Body of pancreas (tissue), 4 donors: ENCODE results near the gene NEIL3. TPM values are rescaled to one million over a fixed set of nuclear protein-coding genes. Genes with fewer than 3 reads are reported as not detected.

Source experiments
- ATAC-seq: fragments of 150-250 bp; one replicate; pipeline ENCODE4 v1.9.1; 2016
- DNase-seq, 4 donors: peaks; one replicate each; pipeline ENCODE4 v3.0.0-alpha.2; 2019
- H3K27ac ChIP-seq, 4 donors: fragments of 200-600 bp; sonication (generic); 1 replicate in 3 of 4; 2 replicates in 1 of 4; pipeline versions ENCODE4 v1.5.1 to v1.6.1; 2016 to 2019; ENCODE audit warnings: mild to moderate bottlenecking in 1 of 4, mixed read lengths in 1 of 4, moderate library complexity in 1 of 4
- H3K27me3 ChIP-seq, 2 donors: fragments of 200-600 bp; sonication (generic); one replicate each; pipeline ENCODE4 v1.6.0; 2016; ENCODE audit warnings: mild to moderate bottlenecking in 1 of 2
- H3K36me3 ChIP-seq, 2 donors: fragments of 200-600 bp; sonication (generic); replicated peaks in 1 of 2; 2 replicates each; pipeline ENCODE4 v1.5.1; 2016; ENCODE audit warnings: low read depth in 2 of 2; ENCODE audit not compliant: insufficient read depth in 1 of 2
- H3K4me1 ChIP-seq: fragments of 200-600 bp; sonication (generic); one replicate; pipeline ENCODE4 v1.6.0; 2016
- H3K4me3 ChIP-seq, 2 donors: fragments of 200-600 bp; sonication (generic); 1 replicate in 1 of 2; 2 replicates in 1 of 2; pipeline ENCODE4 v1.5.1; 2016 to 2019
- H3K9me3 ChIP-seq, 3 donors: fragments of 200-600 bp; sonication (generic); 1 replicate in 2 of 3; 2 replicates in 1 of 3; pipeline ENCODE4 v1.5.1; 2016
- CTCF ChIP-seq, 7 experiments: fragments of 450-650 bp in 4 of 7; fragments of 200-600 bp in 3 of 7; sonication (generic) in 3 of 7; IDR thresholded peaks; one replicate each; pipeline ENCODE4 v1.5.1; 2016 to 2019; ENCODE audit warnings: antibody characterized with exemption in 7 of 7
- POLR2A ChIP-seq, 3 donors: fragments of 450-650 bp; IDR thresholded peaks; one replicate each; pipeline ENCODE4 v1.6.1; 2016; ENCODE audit warnings: antibody characterized with exemption in 3 of 3, mild to moderate bottlenecking in 2 of 3
- WGBS, 2 donors: methylation state at CpG; one replicate each; pipeline ENCODE4 v1.1.5; 2017; 5-methylcytosine and 5-hydroxymethylcytosine counted together
- intact Hi-C: fragments of 100-400 bp; cut with DNase I; formaldehyde crosslinking; loops from one replicate; pipeline ENCODE4 v1.15.1; 2023
- total RNA-seq, 2 donors: library from RNA; depleted of rRNA; stranded (reverse); fragments of >200 nt; gene quantifications; one replicate each; pipeline ENCODE4 v1.1.0, GENCODE V29; 2016

Gene NEIL3
- total RNA-seq, 2 donors from 2014 or later: not detected

- H3K9me3 ChIP-seq: no peaks in the 10 kb centered on the region
- intact Hi-C loops: no loop called here
- H3K4me1 ChIP-seq: peaks cover 18% of the 10 kb centered on the region
- H3K27me3 ChIP-seq: no peaks in the 10 kb centered on the region
- WGBS, 2 donors: 41 to 42% methylated on average over 1 of the region's 1 CpG
- no peak overlapping the region for H3K4me3 ChIP-seq
- H3K36me3 ChIP-seq: no peaks in the 10 kb centered on the region
- TF ChIP-seq CTCF (IDR thresholded peaks at IDR 0.05) (no peak), POLR2A (IDR thresholded peaks at IDR 0.05) (no peak)
- peak overlapping the region in 1 of 4 donors; percentile 20 for H3K27ac ChIP-seq
- no peak for DNase-seq
- ATAC-seq: no peak
Measured at GRCh38 chr4:177323416-177323815, 13.7 kb downstream of the NEIL3 start.

DNA sequence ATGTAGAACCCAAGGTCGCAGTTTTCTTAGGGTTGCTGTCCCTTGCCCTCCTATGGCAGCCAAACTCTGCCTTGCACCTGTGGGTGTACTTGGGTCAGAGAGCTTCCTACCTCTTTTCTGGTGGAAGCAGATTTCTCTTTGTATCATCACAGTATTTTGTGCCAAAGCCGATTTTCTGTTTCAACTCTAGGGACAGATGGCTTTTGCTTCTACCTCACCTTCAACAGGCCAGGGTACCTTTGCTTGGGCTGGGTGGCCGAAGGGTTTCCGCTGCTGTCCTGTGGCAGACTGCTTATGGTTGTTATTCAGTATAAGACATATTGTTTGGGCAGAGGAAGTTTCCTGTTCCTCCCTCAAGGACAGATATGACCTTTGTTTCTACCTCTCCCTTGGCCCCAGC is 22.4 kb downstream of the NEIL3 start:
- no peak overlapping the region for H3K4me3 ChIP-seq
- 97 to 100% methylated on average over 4 of the region's 4 CpGs for WGBS, 2 donors
- TF ChIP-seq CTCF (IDR thresholded peaks at IDR 0.05): no peak
- TF ChIP-seq POLR2A (IDR thresholded peaks at IDR 0.05): no peak
- intact Hi-C loops: no loop called here
- no peaks in the 10 kb centered on the region for H3K4me1 ChIP-seq
- H3K27me3 ChIP-seq: no peaks in the 10 kb centered on the region
- H3K36me3 ChIP-seq: no peaks in the 10 kb centered on the region
- DNase-seq (no peak), ATAC-seq (no peak)
- no peaks in the 10 kb centered on the region for H3K9me3 ChIP-seq
- H3K27ac ChIP-seq: no peak overlapping the region

DNA sequence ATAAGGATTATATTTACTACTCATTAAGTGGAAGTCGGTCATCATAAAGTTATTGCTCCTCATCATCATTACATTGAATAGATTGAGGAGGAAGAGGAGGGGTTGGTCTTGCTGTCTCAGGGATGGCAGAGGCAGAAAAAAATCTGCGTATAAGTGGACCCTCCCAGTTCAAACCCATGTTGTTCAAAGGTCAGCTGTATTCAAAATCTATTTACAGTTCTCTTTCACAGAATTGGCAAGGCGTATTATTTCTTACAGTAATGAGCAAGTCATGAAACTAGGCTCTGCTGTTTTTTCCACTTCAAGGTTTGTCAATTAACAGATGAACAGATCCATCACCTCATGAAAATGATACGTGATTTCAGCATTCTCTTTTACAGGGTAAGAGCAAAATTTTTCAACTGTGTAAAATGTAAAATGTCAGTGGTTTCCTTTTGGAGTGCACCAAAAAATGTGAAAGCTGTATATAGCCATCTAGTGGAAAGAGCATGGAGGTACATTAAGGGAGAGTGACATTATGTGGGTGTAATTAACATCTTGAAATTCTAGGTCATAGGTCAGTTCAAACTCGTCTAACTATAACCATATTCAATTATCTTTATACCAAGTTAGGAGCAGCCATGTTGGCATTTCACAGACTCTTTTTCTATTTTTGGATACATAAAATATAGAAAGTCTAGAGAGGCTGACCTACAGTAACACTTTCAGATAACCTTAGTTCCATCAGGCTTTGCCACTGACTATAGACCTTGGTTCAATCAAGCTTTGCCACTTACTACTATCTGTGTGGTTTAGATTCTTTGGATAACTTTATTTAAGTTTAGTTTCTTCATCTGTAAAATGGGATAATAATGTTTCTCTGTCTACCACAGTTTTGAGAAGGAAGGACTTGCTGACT is 30.1 kb downstream of the NEIL3 start:
- Histone ChIP-seq H3K27ac (no peak overlapping the region), H3K9me3 (no peaks in the 10 kb centered on the region), H3K4me1 (no peaks in the 10 kb centered on the region), H3K4me3 (no peak overlapping the region), H3K36me3 (no peaks in the 10 kb centered on the region), H3K27me3 (no peaks in the 10 kb centered on the region)
- ATAC-seq (peak; percentile 77), DNase-seq (no peak)
- intact Hi-C loops: no loop called here
- TF ChIP-seq CTCF (IDR thresholded peaks at IDR 0.05): peak; percentile 19 to 78 (median 65)
- no peak for TF ChIP-seq POLR2A (IDR thresholded peaks at IDR 0.05)
- WGBS, 2 donors: 31 to 34% methylated on average over 5 of the region's 5 CpGs

- Histone ChIP-seq H3K27ac (no peak overlapping the region), H3K27me3 (no peaks in the 10 kb centered on the region), H3K9me3 (no peaks in the 10 kb centered on the region), H3K36me3 (no peaks in the 10 kb centered on the region), H3K4me1 (no peaks in the 10 kb centered on the region), H3K4me3 (no peak overlapping the region)
- intact Hi-C loops: no loop called here
- no peak for ATAC-seq
- DNase-seq: no peak
- TF ChIP-seq CTCF (IDR thresholded peaks at IDR 0.05): no peak
- no peak for TF ChIP-seq POLR2A (IDR thresholded peaks at IDR 0.05)
- WGBS, 2 donors: 85 to 92% methylated on average over 5 to 8 of the region's 8 CpGs
Measured at GRCh38 chr4:177348348-177348747, 38.7 kb downstream of the NEIL3 start.

GRCh38 chr4:177349191-177349590 is 39.5 kb downstream of the NEIL3 start:
- Histone ChIP-seq H3K4me3 (no peak overlapping the region), H3K27me3 (no peaks in the 10 kb centered on the region), H3K36me3 (no peaks in the 10 kb centered on the region), H3K27ac (no peak overlapping the region), H3K4me1 (no peaks in the 10 kb centered on the region), H3K9me3 (no peaks in the 10 kb centered on the region)
- TF ChIP-seq POLR2A (IDR thresholded peaks at IDR 0.05) (no peak), CTCF (IDR thresholded peaks at IDR 0.05) (no peak)
- intact Hi-C loops: no loop called here
- 91 to 95% methylated on average over 6 of the region's 6 CpGs for WGBS, 2 donors
- DNase-seq: no peak
- ATAC-seq: no peak
